NOMO-1 treated with dmso at 0.1 percent for 144 hours (cell line): ENCODE results near the gene RPL13.
"Not testable (repeated sequence)": the region's sequence is repeated elsewhere in the genome, so short reads cannot be mapped to it uniquely, and the experiment has no call there.

ENCODE experiments used
- DNase-seq: peaks from one replicate; lab custom pipeline; 2025; ENCODE audit not compliant: unreplicated experiment; lab: John Stamatoyannopoulos, UW

The RPL13 gene

DNA sequence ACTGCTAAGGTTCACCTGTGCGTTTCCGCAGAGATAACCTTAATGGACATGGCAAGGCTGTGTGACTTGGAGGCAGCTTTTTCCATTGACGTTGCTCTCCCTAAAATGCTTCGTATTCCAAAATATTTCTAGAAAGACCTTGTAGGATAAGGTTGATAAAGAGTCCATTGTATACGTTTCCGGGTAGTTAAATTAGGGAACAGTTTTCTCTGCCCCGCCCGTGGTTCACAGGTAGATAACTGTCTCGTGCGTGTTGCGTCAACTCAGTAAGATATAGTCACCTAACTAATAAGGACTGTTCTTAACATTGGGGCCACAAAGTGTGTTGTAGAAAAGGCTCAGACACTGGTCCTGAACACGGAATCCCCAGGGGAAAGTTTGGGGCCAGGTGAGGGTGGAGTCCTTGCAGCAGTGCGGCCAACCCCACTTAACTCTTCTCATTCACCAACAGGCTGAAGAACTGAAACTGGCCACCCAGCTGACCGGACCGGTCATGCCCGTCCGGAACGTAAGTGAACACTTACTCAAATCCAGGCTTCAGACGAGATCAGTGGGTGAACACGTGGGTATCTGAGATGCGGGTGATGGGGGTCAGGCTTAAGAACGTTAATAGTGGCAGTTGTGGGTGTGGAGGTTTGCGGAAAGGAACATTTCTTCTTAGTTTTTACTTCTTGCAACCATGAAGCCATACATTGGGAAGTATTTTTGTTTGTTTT is 1.6 kb downstream of the RPL13 start:
- no peak for DNase-seq

GRCh38 chr16:89562939-89563338 is 2.5 kb downstream of the RPL13 start:
- no peak for DNase-seq

GRCh38 chr16:89563639-89564392 is 3.3 kb downstream of the RPL13 start:
- DNase-seq, result no peak

DNA sequence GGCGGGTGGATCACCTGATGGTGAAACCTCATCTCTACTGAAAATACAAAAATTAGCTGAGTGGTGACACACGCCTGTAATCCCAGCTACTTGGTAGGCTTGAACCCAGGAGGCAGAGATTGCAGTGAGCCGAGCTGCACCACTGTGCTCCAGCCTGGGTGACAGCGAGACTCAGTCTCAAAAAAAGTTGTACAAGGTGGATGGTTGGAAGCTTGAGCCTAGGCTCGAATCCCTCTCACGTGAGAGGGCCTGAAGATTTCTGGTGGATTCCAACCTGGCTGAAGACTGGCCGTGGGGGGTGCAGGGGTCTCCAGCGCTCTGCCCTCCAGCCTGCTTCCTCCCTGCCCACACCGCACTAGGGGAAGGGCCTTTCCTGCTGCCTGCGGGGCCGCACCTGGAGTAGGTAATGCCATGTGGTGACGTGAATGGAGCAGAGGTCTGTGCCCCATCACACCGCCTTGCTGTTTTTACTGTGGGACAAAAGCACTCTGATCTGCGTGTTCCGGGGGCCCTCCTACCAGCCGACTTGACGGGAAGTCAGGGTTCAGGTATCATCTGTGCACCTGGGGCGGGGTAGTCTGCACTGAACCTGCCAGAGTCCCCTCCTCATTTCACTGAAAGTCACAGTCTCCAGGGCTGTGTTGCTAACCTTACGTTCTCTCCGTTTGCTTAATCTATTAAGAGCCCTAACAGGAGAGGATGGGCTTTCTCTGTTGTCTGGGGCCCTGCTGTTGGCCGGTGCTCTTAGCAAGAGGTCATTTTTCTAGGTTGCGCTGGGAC is 4.2 kb downstream of the RPL13 start:
- no peak for DNase-seq

- DNase-seq, result no peak
Measured at GRCh38 chr16:89565256-89565505, 4.7 kb downstream of the RPL13 start.

GRCh38 chr16:89565506-89566372 is 5.3 kb downstream of the RPL13 start:
- DNase-seq, result peak; percentile 25

- DNase-seq, result no peak
Measured at GRCh38 chr16:89567656-89568594, 7.4 kb downstream of the RPL13 start.

- no peak for DNase-seq
Measured at GRCh38 chr16:89569506-89570341, 9.2 kb downstream of the RPL13 start.

DNA sequence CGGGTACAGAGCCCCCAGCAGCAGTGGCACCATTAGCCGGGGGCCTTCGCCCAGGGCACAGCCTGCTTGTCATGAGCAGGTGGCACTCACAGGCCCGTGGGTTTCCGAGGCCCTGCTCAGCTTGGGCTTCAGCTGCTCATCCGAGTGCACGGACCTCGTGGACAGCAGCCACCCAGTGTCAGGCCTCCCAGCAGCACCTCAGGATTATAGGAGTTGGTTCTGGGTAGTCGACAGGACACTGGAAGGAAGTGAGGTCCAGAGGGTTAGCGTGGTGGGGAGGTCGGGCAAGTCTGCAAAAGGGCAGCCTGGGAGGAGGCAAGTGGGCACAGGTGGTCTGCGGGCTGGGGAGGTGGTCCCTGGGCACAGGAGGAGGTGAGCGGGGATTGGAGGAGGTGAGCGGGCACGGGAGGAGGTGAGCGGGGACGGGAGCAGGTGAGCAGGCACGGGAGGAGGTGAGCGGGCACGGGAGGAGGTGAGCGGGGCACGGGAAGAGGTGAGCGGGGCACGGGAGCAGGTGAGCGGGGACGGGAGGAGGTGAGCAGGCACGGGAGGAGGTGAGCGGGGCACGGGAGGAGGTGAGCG is 10.0 kb downstream of the RPL13 start:
- DNase-seq, result no peak

DNA sequence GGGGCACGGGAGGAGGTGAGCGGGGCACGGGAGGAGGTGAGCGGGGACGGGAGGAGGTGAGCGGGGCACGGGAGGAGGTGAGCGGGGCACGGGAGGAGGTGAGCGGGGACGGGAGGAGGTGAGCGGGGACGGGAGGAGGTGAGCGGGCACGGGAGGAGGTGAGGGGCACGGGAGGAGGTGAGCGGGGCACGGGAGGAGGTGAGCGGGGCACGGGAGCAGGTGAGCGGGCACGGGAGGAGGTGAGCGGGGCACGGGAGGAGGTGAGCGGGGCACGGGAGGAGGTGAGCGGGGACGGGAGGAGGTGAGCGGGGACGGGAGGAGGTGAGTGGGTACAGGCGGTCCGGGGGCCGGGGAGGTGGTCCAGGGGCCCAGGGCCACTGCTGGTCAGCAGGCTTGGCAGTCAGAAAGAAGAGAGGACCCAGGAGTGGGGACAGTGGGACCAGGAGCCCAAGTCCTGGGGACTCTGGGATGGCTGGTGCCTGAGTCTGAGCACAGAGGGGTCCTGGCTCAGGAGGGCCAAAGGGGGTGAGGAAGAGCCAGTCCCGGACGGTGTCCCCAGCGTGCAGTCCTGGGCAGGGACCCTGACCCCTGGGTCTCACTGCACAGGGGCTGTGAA is 10.6 kb downstream of the RPL13 start:
- DNase-seq, result not testable (repeated sequence)

DNA sequence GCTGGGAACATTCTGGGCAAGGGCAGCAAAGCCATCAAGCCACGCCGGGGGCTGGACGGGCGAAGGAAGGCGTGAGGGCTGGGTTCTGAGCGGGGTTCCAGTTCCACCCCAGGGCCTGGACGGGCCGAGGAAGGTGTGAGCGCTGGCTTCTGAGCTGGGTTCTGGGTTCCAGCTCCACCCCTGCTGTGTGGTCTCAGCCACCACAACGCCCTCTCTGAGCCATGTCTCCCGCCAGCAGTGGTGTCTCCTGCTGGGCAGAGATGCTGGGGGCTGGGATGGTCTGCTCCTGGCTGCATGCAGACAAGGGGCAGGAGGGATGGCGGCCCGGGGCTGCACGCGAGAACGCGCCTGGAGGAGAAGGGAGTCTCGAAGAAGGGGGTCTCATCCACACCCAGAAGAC is 11.2 kb downstream of the RPL13 start:
- DNase-seq, result no peak

DNA sequence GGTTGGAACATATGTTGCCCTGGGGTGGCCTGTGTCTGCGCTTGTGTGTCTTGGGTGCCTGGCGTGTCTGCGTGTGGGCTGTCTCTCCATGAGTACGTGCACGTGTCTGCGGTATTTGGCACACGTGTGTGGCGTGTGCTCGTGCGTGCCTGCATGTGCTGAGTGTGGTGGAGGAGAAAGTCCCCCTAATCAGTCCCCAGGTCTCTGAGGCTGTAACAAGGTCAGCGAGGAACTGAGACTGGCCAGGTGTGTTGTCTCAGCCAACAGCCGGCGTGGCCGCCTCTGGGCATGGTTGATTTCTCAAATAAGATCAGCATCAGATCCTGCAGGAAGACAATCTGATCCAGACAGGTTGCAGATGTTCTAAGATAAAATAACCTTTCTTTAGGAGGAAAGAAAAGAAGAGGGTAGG is 11.6 kb downstream of the RPL13 start:
- no peak for DNase-seq

- no peak for DNase-seq
Measured at GRCh38 chr16:89572485-89573205, 12.2 kb downstream of the RPL13 start.

DNA sequence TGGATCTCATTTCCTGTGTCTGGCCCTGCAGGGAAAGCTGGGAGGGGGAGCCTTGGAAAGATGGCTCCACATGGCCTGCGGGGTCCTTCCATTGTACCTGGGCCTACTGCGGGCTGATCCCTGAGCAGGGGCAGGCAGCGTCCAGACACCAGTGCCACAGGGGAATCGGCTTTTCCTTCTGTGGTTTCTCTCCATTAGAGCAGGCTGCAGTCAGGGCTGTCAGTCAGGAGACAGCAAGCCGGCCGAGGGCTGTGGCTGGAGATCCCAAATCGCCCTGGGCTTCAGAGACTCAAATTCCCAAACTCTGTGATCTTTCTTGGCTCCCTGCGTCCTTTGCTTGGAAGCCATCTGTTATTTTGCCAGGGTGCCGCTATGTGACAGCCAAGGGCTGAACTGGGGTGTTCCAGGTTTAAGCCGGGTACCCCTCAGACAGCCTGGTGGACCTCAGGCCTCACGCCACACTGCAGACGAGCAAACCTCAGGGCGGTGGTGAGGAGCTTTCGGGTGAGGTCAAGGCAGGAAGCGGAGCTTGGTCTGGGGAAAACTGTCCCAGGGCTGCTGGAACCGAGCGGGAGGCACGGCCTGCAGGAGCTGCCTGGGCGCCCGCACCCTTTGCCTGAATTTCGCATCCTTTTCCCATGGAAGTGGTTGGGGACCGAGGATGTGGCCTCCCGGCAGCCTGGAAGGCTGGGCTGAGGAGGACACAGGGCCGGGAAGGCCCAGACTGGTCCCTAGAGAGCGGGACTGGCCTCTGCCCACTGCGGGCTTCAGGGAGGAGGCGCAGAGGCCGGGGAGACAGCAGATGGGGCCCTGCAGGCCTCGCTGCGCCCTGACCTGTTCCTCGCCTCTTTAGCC is 13.6 kb downstream of the RPL13 start:
- no peak for DNase-seq

- DNase-seq, result peak; percentile 37
Measured at GRCh38 chr16:89574681-89575246, 14.3 kb downstream of the RPL13 start.
